Measurements from ENCODE around the gene FGD2.
A peak's percentile ranks its signal among the peaks of the same experiment; 100 is the strongest.

The FGD2 gene, protein sequence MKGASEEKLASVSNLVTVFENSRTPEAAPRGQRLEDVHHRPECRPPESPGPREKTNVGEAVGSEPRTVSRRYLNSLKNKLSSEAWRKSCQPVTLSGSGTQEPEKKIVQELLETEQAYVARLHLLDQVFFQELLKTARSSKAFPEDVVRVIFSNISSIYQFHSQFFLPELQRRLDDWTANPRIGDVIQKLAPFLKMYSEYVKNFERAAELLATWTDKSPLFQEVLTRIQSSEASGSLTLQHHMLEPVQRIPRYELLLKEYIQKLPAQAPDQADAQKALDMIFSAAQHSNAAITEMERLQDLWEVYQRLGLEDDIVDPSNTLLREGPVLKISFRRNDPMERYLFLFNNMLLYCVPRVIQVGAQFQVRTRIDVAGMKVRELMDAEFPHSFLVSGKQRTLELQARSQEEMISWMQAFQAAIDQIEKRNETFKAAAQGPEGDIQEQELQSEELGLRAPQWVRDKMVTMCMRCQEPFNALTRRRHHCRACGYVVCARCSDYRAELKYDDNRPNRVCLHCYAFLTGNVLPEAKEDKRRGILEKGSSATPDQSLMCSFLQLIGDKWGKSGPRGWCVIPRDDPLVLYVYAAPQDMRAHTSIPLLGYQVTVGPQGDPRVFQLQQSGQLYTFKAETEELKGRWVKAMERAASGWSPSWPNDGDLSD

DNA sequence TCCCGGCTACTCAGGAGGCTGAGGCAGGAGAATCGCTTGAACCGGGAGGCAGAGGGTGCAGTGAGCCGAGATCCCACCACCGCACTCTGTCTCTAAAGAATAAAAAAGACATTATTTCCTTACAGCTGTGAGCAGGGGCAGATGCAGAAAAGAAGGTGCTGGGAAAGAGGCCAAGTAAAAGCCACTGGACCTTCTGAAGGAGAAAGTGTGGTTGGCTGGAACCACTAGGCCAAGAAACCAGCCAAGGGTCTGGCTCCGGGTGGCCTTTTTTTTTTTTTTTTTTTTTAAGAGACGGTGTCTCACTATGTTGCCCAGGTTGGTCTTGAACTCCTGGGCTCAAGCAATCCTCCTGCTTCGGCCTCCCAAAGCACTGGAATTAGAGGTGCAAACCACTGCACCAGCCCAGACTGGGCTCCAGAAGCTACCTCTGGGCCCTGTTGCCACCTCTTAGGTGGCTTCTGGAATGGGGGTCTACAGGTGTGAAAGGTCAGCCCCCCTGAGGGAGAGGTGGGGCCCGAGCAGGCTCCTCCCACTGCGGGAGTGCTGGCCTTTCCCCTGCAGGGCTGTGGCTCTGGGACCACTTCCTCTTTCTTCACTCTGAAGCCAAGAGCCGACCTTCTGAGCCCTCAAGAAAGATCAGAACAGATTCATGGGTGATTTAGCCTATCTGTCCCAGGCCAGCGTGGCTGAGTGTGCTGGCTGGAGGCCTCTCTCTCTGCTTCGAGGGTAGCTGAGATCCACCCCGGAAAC lies at the start of gene FGD2:
Gene FGD2, plus strand, starts transcription at position 595 of the 750 bp plus-strand sequence. CDS start 163 bp downstream, outside the sequence.
- peak; percentile 91 for DNase-seq

DNA sequence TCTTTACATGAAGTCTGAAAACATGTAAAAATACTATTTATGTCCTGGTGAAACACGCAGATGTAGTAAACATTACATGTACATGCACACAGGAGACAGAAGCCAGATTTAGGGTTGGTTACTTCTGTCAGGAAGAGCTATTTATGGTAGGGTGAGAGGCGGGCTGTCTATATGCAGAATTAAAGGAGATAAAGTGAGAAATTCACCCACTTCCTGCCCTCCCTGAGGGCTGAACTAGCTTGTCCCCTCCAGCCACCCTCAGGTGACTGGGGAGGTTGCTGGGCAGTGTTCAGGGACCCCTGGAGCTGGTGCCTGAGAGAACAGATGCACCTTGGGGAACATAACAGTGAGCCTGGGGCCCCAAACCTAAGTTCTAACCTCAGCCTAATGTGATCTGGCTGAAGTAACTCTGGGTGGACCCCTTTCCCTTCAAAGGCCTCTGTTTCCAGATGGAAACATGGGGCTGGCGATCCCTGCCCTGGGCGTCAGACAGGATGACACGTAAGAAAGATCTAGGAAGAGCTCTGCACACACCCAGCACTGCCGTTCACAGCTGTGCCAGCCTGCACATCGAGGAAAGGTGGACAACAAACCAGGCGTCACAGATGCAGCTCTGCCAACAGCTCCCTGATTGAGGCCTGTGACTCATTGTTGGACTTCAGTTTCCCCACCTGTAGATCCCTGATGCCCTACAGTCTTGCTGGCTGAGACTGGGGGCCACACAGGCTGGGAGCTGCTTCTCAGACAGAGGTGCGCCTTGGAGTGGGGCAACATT lies 49.6 kb upstream of the FGD2 start:
- no peak for DNase-seq

DNA sequence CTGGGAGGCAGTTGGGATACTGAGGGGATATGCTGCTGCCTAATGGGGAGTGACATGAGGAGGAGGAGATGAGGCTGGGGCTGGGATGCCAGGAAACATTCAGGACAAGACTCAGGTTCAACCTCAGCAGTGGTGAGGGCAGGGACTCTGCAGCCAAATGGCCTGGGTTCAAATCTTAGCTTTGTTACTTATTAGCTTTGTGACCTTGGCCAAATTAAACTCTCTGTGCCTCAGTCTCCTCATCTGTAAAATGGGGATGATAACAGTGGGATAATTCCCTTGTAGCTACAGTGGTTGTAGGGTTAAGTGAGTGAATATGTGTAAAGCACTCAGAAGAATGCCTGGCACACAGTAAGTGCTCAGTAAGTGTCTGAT lies 49.0 kb upstream of the FGD2 start:
- no peak for DNase-seq

DNA sequence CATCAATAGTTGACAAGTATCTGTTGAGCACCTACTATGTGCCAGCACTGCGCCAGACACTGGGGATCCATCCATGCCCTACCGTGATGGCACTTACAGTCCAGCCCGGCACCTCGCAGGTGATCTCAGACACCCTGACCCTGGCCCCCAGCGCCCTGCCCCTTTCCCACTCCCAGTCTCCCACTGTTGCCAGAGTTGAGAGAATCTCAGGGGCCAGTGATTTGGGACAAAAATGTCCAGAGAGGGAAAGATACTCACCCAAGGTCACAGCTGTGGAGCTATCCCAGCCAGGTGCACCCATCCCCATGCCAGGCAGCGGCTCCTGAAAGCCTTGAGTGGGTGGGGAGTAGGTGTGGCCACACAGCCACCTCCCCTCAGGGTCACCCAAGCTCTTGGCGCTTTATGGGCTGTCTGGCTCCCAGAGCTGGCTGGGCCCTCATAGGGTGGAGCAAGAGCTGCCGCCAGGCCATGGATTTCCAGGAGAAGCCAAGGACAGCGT lies 47.6 kb upstream of the FGD2 start:
- no peak for DNase-seq

DNA sequence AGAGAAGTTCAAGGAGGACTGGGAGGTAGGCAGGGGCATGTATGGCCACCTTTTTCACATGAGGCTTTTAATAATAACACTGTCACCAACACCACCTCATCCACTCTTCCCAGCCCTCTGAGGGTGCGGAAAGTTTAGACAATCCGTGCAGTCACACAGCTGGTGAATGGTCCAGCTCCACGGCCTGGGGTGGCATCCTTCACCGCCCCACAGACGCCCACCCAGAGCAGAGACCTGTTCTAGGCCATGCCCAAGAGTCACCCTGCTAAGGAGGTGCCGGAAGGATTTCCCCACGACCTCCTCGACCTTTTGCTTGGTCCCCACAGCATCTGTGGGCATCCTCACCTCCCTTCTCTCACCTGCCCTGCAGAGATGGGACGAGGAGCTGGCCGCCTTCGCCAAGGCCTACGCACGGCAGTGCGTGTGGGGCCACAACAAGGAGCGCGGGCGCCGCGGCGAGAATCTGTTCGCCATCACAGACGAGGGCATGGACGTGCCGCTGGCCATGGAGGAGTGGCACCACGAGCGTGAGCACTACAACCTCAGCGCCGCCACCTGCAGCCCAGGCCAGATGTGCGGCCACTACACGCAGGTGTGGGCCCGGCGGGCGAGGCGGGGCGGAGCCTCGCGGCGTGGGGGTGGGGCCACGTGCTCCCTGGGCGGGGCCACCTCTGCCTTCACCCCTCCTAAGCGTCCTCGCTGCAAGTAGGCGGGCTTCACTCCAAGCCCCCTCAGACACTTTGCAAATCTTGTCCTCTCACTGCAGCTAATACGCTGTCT lies 46.5 kb upstream of the FGD2 start:
- DNase-seq, result no peak

DNA sequence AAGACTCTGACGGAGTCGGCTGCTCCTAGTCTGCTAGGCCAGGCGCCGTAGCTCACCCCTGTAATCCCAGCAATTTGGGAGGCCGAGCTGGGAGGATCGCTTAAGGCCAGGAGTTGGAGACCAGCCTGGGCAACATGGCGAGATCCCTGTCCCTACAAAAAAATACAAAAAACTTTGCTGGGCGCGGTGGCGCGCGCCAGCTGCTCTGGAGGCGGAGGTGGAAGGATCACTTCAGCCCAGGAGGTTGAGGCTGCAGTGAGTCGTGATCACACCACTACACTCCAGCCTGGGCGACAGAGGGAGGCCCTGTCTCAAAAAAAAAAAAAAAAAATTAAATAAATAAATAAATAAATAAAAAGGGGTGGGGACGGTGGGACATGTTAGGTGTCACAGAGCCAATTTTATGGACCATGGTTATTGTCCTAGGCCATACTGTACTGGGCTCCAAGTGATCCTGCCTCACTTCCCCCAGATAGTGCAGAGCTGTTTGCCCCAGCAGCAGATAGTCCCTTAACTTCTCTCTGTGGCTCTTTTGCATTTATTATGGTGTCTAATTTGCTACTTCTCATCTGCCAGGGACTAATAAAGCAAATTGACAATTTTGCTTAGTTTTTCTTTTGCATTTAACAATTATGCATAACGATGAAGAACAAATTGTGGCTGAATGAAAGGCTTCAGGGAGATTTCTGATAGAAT lies 45.8 kb upstream of the FGD2 start:
- no peak for DNase-seq

DNA sequence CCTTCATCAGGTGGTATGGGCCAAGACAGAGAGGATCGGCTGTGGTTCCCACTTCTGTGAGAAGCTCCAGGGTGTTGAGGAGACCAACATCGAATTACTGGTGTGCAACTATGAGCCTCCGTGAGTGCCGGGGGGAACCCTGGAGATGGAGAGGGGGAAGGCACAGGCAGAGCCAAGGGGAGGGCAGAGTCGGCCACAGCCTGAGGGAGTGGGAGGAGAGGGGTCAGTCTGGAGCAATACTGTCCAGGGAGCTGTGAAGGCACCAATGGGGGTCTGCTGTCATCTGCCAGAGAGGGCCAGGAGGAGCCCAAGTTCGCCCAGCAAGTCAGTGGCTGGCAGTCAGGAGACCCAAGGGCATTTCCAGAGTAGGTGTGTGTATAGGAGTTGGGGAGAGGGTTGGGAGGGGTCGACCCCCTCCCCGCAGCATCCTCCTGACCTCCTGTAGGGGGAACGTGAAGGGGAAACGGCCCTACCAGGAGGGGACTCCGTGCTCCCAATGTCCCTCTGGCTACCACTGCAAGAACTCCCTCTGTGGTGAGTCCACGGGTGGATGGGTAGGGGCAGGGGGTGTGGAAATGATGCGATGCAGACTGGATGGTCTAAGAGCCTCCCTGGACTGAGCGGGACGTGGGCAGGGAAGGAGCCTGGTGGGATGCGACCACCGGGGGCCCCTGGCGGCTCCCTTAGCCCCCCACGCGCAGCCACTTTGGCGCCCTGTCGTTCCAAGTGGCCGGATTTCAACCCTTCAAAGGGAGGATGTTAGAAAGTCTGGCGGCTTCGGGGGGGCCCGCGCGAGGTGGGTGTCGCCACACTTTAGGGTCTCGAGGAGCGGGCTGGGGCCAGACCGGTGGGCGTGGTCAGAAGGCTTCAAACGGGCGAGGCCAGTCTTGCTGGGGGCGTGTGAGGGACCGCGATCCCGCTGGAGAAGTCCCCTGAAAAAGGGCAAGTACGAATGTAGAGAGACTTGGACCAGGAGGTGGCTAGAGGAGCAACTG lies 43.7 kb upstream of the FGD2 start:
- DNase-seq, result no peak

DNA sequence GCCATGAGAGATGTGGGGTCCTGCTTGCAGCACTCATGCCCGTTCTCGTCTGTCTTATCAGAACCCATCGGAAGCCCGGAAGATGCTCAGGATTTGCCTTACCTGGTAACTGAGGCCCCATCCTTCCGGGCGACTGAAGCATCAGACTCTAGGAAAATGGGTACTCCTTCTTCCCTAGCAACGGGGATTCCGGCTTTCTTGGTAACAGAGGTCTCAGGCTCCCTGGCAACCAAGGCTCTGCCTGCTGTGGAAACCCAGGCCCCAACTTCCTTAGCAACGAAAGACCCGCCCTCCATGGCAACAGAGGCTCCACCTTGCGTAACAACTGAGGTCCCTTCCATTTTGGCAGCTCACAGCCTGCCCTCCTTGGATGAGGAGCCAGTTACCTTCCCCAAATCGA lies 42.6 kb upstream of the FGD2 start:
- DNase-seq, result peak; percentile 98

DNA sequence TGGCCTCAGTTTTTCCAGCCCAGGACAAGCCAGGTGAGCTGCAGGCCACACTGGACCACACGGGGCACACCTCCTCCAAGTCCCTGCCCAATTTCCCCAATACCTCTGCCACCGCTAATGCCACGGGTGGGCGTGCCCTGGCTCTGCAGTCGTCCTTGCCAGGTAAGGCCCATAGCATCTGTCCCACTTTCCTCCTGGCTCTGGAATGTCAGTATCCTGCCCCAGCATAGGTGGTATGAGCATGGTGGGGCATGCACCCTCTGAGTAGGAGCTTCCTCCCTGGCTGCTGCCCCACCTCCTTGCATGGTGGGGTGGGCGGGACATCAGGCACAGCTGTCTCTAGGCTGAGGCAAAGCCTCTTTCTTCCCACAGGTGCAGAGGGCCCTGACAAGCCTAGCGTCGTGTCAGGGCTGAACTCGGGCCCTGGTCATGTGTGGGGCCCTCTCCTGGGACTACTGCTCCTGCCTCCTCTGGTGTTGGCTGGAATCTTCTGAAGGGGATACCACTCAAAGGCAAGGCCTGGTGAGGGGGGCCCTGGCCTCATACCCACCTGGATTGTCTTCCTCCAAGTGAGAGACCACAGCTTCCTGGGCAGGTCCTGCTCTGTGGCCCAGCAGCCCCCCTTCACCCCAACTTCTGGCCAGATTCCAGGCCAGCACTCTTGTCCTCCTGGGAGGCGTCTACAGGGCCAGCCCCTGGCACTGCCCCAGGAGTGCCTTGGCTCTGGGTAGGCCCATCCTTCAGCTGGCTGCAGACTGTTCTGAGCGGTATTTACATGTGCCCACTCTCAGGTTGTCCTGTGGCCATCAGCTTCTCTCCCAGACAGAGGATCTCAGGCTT lies 41.8 kb upstream of the FGD2 start:
- DNase-seq, result peak; percentile 22

DNA sequence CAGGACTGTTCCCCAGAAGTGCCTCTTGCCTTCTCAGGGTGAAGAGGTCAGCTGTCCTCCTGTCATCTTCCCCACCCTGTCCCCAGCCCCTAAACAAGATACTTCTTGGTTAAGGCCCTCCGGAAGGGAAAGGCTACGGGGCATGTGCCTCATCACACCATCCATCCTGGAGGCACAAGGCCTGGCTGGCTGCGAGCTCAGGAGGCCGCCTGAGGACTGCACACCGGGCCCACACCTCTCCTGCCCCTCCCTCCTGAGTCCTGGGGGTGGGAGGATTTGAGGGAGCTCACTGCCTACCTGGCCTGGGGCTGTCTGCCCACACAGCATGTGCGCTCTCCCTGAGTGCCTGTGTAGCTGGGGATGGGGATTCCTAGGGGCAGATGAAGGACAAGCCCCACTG lies 41.1 kb upstream of the FGD2 start:
- DNase-seq, result no peak

DNA sequence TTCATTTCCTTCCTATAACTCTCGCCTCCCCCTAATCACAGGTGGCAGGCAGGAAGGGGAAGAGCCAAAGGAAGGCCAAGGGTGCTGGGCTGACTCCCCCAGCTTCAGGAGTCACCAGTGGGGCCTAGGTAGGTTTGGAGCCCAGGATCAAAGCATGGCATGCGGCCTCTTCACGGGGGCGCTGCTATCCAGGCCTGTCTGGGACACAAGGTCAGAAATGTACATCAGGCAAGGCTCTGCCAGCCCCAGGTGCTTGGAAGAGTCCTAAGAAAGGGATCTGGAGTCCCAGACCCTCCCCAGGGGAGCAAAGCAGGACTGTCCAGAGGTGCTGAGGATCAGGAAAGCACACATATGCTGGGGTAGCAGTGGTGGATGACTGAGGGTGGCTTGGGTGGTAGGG lies 40.5 kb upstream of the FGD2 start:
- DNase-seq, result no peak

DNA sequence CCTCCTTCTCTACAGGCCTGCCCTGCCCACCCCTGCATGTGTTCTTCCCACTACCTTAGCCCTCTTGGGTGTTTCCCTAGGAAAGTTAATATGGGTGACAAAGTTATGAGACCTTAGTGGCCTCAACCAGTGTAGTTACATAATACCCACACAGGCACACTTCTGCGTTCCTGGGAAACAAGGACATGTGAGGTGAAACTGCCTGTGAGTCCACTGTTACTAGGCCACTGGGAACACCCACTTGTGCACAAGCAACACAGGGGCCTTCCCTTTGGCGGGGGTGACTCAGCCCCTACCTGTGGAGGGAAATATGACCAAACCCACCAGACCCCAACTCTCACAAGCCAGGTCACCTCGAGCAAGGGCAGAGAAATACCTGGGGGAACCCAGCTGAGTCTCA lies 38.2 kb upstream of the FGD2 start:
- DNase-seq, result no peak

DNA sequence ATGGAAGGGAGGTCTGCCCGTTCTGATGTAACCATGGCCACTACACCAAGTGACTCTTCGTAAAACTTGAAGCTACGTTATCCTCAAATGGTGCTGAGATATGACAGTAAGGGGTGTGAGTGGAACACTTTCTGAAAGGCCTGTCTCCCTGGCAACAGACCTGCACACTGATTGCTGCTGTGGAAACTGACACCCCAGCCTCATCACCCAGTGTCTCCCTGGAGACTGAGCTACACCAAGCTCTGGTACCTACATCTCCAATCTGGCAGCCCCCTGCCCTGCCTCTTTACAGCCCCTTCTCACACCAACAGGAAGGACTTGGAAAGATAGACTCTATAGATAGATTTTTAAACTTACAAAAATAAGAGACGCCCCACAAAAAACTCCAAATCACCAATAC lies 37.7 kb upstream of the FGD2 start:
- DNase-seq, result no peak

DNA sequence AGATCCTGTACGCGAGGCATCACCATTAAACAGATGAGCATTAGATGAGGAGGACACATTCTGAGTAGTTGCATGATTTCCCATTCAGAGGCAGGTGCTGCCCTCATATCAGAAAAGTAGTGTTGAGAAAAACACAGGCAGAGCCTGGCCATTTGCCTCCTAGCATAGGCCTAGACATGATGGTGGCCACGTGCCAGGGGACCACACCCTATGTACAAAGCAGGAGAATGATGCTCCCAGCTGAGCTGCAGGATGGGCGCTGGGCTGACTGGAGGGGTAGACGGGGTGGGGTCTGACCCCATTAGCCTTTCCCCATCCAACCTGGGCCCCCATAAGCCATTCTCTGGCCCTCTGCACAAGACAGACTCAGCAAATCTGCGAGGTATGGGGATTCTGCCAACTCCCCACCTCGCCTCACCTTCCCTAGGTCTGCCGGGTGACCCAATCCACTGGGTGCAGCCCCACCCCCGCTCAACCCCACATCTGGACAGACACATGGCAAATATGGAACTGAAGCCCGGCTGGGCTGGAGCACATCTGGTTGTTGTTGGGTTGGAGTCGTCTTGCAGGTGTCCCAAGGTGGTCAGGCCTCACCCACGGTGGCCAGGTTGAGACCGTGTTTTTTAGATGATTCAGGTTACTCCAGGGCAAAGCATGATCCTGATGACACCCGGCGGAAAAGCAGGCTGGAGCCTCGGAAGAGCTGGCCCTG lies 37.0 kb upstream of the FGD2 start:
- DNase-seq, result no peak

DNA sequence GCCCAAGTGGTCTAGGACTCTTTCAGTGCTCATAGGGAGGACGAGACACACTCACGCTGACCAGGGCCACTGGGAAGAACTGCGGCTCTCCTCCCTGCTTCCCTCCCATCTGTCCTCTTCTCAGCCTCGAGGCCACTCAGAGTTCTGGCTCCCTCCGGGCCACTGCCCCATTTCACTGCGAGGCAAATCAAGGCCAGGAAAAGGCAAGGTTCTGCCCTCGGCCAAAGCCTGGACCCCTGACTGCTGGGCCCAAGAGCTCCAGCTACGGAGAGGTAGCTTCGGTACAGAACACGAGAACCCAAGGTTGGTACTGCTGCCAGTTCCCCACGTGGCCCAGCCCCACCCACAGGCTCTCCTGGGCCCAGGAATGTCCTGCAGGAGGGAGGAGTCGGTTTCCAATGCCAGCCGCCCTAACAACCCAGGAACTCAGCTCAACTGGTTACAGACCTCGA lies 36.2 kb upstream of the FGD2 start:
- no peak for DNase-seq

DNA sequence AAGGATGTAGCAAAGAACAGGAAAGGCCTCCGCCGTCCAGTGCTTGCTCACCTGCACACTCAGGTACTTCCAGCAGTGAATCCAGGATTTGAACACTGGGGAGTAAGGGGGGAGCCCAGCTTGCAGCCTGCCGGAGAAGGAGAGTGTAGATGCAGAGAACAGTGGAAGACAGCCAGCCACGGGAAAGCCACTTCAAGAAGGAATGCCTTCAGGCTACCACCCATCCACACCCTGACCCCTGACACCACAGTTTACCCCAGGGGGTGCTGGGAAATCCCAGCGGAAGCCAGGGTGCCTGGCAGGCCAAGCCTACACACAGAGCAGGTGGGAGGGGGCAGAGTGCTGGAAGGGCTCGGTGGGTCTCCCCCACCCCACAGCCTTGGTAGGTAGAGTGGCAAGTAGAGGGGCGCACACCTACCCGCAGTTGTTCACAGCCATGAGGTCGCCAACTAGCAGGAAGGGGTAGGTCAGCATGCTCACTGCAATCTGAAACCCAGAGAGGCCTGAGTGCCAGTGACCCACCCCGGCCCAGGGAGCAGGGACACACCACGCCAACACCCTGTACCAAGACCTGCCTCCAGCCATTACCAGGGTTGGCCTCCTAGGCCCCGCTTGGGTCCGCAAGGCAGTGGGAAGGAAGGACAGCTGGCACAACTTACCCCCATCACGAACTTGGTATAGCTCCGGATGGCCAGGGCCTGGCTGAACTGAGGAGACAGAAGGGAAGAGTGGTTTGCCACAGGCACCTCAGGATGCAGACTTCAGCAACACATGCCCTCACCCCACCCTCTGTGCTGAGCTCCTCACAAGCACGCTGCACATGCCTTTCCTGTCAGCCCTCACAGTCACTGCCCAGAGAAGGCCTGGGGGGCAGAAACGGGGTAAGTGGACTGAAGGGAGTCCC lies 35.2 kb upstream of the FGD2 start:
- DNase-seq, result no peak

Measured in MV-4-11 (cell line).